HepG2 (cell line): ENCODE measurements around the gene SHANK3.

Experiments
- NFE2L1 ChIP-seq: sonication (generic); formaldehyde crosslinking; IDR thresholded peaks from 2 replicates; pipeline ENCODE4 v1.4.0; 2020; ENCODE audit warnings: missing genetic modification reagents, mild to moderate bottlenecking, borderline replicate concordance
- SIX4 ChIP-seq: sonication (generic); formaldehyde crosslinking; IDR thresholded peaks from 2 replicates; pipeline ENCODE4 v1.4.0; 2020; ENCODE audit warnings: missing genetic modification reagents
- SRF ChIP-seq: IDR thresholded peaks from 2 replicates; pipeline ENCODE4 v1.6.1; 2011; ENCODE audit warnings: mild to moderate bottlenecking, low read depth, low read length, moderate library complexity
- ZNF317 ChIP-seq: sonication (generic); formaldehyde crosslinking; IDR thresholded peaks from 2 replicates; pipeline ENCODE4 v1.5.0; 2020; ENCODE audit warnings: mild to moderate bottlenecking, missing genetic modification reagents
- ZNF598 ChIP-seq: sonication (generic); formaldehyde crosslinking; IDR thresholded peaks from 2 replicates; pipeline ENCODE4 v1.5.1; 2020; ENCODE audit warnings: mild to moderate bottlenecking, missing genetic modification reagents, borderline replicate concordance
- TF ChIP-seq, protein P1 (sequence below): sonication (generic); formaldehyde crosslinking; IDR thresholded peaks from 2 replicates; pipeline ENCODE4 v1.5.0; 2020; ENCODE audit warnings: mild to moderate bottlenecking, missing genetic modification reagents, moderate library complexity

DNA sequence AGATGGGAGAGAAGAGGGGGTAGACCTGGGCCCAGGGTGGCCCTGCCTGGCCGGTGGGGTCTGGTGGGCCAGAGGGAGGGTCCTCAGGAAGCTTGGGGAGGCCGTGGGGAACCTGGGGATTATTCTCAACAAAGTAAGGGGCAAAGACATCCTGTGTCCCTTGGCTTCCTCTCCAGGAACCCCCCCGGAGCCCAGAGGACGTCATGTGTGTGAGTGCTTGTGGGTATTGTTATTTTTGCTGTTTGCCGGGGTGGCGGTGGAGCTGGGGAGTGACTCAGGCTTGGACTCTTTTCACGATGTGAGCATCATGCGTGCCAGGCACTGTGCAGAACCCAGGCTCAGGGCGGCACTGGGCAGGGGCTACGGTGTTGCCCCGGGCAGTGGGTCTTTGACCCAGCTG is 982 bp upstream of the SHANK3 start:
- TF ChIP-seq, protein P1, sequence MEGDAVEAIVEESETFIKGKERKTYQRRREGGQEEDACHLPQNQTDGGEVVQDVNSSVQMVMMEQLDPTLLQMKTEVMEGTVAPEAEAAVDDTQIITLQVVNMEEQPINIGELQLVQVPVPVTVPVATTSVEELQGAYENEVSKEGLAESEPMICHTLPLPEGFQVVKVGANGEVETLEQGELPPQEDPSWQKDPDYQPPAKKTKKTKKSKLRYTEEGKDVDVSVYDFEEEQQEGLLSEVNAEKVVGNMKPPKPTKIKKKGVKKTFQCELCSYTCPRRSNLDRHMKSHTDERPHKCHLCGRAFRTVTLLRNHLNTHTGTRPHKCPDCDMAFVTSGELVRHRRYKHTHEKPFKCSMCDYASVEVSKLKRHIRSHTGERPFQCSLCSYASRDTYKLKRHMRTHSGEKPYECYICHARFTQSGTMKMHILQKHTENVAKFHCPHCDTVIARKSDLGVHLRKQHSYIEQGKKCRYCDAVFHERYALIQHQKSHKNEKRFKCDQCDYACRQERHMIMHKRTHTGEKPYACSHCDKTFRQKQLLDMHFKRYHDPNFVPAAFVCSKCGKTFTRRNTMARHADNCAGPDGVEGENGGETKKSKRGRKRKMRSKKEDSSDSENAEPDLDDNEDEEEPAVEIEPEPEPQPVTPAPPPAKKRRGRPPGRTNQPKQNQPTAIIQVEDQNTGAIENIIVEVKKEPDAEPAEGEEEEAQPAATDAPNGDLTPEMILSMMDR (CRISPR knock-in tag): no peak
- TF ChIP-seq ZNF598 (CRISPR knock-in tag) (no peak), SRF (no peak), SIX4 (no peak), ZNF317 (CRISPR knock-in tag) (no peak), NFE2L1 (no peak)
